Right atrium auricular region (tissue), 2 donors: ENCODE results near the gene RPA3. TPM values are rescaled to one million over a fixed set of nuclear protein-coding genes. Genes with fewer than 3 reads are reported as not detected.
A peak's percentile ranks its signal among the peaks of the same experiment; 100 is the strongest.

Experiments used
- DNase-seq: peaks from one replicate; pipeline ENCODE4 v3.0.0-alpha.2; 2019; ENCODE audit warnings: low spot score
- H3K27ac ChIP-seq, 2 donors: fragments of 200-600 bp; sonication (generic); 1 replicate in 1 of 2; 2 replicates in 1 of 2; pipeline ENCODE4 v1.5.1; 2016 to 2019
- H3K27me3 ChIP-seq, 2 donors: fragments of 200-600 bp; sonication (generic); one replicate each; pipeline versions ENCODE4 v1.5.1 to v1.6.0; 2017 to 2019
- H3K36me3 ChIP-seq: fragments of 200-600 bp; sonication (generic); one replicate; pipeline ENCODE4 v1.5.1; 2016
- H3K4me1 ChIP-seq, 2 donors: fragments of 200-600 bp; sonication (generic); one replicate each; pipeline versions ENCODE4 v1.5.1 to v1.6.0; 2017 to 2019
- H3K4me3 ChIP-seq, 2 donors: fragments of 200-600 bp; sonication (generic); 1 replicate in 1 of 2; 2 replicates in 1 of 2; pipeline ENCODE4 v1.5.1; 2017 to 2019; ENCODE audit warnings: mild to moderate bottlenecking in 1 of 2, moderate library complexity in 1 of 2
- H3K9me3 ChIP-seq, 2 donors: fragments of 200-600 bp; sonication (generic); one replicate each; pipeline ENCODE4 v1.5.1; 2019
- total RNA-seq, 2 donors: library from RNA; depleted of rRNA; stranded (reverse); fragments of >200 nt; gene quantifications; one replicate each; pipeline ENCODE4 v1.1.0, GENCODE V29; 2016
- TF ChIP-seq, protein P1 (sequence below), 2 donors: fragments of 200-600 bp; sonication (generic); IDR thresholded peaks; one replicate each; pipeline ENCODE4 v1.5.1; 2019; ENCODE audit warnings: antibody characterized with exemption in 2 of 2

RPA3 gene
- total RNA-seq, 2 donors from 2014 or later, result 15.6 to 18.0 TPM

DNA sequence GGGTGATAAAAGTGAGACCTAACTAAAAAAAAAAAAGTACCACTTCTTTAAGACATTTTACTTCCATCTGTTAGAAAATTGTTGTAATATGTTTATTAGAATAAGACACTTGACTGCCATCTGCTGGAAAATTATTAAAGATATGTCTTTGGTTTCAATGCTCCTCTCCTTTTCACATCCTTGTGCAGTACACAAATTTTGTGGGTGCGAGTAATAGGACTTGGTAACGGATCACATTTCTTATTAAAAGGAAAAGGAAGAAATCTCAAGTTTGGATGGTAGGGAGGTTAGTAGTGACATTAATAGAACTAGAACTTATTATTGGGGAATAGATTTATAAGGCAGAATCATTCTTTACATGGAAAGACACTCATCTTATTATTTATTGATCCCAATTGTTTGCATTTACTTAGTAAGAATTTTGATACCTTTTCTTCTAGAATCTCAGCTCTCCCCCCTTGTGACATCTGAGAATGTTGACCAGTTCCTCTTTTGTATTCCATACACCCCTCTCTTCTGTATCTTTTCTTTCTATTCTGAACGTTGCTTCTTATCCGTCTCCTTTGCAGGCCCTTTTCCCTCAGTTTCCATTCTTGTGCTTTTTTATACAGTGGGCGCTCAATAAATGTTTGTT is 43.0 kb upstream of the RPA3 start:
- DNase-seq, result no peak
- Histone ChIP-seq H3K9me3 (no peaks in the 10 kb centered on the region), H3K27me3 (no peaks in the 10 kb centered on the region), H3K27ac (peak overlapping the region; percentile 18 to 59), H3K4me1 (peaks cover 0 to 12% of the 10 kb centered on the region in 2 donors), H3K4me3 (peak overlapping the region in 1 of 2 donors; percentile 40), H3K36me3 (no peaks in the 10 kb centered on the region)
- TF ChIP-seq, protein P1, sequence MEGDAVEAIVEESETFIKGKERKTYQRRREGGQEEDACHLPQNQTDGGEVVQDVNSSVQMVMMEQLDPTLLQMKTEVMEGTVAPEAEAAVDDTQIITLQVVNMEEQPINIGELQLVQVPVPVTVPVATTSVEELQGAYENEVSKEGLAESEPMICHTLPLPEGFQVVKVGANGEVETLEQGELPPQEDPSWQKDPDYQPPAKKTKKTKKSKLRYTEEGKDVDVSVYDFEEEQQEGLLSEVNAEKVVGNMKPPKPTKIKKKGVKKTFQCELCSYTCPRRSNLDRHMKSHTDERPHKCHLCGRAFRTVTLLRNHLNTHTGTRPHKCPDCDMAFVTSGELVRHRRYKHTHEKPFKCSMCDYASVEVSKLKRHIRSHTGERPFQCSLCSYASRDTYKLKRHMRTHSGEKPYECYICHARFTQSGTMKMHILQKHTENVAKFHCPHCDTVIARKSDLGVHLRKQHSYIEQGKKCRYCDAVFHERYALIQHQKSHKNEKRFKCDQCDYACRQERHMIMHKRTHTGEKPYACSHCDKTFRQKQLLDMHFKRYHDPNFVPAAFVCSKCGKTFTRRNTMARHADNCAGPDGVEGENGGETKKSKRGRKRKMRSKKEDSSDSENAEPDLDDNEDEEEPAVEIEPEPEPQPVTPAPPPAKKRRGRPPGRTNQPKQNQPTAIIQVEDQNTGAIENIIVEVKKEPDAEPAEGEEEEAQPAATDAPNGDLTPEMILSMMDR (IDR thresholded peaks at IDR 0.05), result peak in 1 of 2 donors; percentile 65

DNA sequence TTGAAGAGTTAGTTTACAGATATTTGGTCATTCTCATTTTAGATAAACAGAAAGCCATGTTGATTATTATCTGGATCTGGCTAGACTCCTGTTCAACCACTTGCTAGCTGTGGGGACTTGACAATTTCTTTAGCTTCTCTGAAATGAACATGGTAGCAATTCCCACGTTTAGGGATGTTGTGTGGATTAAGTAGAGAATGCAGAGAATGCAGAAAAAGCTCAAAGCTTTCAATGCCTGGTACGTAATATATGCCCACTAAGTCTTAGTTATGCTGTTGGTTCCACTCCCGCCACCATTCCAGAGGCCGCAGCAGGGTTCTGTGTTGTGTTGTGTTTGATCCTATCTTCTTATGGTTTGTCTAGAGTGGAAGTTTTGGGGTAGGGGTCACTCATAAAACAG is 39.2 kb upstream of the RPA3 start:
- H3K9me3 ChIP-seq, result no peaks in the 10 kb centered on the region
- H3K27me3 ChIP-seq, result no peaks in the 10 kb centered on the region
- H3K27ac ChIP-seq, result no peak overlapping the region
- DNase-seq, result no peak
- no peaks in the 10 kb centered on the region for H3K36me3 ChIP-seq
- TF ChIP-seq, protein P1 (IDR thresholded peaks at IDR 0.05), result no peak
- peaks cover 0 to under 1% of the 10 kb centered on the region in 2 donors for H3K4me1 ChIP-seq
- no peak overlapping the region for H3K4me3 ChIP-seq

DNA sequence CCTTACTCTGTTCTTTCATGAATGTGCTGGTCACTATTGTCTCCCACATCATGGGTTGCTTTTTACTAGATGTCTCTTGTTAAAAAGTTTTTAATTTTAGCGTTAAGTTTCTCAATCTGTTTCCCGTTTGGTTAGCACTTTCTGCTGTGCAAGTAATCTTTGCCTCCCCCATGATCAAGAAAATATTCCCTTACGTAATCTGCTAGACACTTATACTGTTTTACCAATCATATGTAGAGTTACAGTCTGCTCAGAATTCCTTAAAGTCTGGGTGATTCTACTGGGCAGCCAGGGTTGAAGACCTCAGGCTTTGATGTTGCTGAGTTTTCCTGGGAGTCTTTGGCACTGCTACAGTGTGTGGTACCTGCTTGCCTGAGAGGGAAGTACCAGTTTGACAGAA is 38.2 kb upstream of the RPA3 start:
- H3K27ac ChIP-seq, result no peak overlapping the region
- H3K9me3 ChIP-seq, result no peaks in the 10 kb centered on the region
- TF ChIP-seq, protein P1 (IDR thresholded peaks at IDR 0.05), result no peak
- peaks cover 0 to 1% of the 10 kb centered on the region in 2 donors for H3K4me1 ChIP-seq
- H3K4me3 ChIP-seq, result no peak overlapping the region
- H3K36me3 ChIP-seq, result no peaks in the 10 kb centered on the region
- DNase-seq, result no peak
- no peaks in the 10 kb centered on the region for H3K27me3 ChIP-seq

DNA sequence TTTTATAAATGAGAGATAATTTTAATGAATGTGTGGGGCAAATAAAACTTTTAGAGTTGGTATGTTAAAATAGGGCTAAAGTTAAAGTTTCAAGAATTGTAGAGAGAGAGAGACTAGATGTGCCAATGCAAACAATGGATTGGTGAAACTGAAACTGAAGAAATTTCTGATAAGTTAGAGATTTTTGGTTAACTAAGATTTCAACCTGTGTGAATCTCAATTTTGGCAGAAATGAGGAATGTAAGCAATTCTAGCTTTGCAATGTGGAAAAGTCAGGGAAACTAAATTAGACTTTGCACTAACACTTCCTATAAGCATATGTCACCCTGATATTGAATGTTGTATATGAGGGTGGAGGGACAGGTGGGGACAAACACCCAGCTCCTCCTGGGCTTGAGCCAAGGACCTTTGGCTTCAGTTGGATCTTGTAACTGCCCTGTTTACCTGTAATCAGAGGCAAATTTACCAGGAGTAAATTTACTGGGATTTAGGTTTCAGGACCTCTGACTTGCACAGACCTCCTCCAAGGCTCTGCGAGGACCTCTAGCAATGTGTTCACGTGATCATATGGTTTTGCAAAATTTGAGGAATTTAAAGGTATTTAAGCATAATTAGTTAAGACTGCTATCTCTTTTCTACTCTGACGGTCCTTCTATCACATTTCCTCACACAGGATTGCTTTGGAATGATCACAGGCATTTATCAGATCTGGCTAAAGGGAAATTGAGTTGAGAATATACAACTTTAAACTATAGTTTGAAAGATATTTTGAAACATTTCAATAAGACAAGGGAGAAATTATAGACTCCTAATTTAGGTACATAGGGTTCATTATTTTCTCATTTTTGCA is 33.1 kb upstream of the RPA3 start:
- Histone ChIP-seq H3K9me3 (no peaks in the 10 kb centered on the region), H3K4me1 (peaks cover 0 to 7% of the 10 kb centered on the region in 2 donors), H3K27ac (no peak overlapping the region), H3K36me3 (no peaks in the 10 kb centered on the region), H3K27me3 (no peaks in the 10 kb centered on the region), H3K4me3 (no peak overlapping the region)
- DNase-seq, result no peak
- TF ChIP-seq, protein P1 (IDR thresholded peaks at IDR 0.05), result no peak

DNA sequence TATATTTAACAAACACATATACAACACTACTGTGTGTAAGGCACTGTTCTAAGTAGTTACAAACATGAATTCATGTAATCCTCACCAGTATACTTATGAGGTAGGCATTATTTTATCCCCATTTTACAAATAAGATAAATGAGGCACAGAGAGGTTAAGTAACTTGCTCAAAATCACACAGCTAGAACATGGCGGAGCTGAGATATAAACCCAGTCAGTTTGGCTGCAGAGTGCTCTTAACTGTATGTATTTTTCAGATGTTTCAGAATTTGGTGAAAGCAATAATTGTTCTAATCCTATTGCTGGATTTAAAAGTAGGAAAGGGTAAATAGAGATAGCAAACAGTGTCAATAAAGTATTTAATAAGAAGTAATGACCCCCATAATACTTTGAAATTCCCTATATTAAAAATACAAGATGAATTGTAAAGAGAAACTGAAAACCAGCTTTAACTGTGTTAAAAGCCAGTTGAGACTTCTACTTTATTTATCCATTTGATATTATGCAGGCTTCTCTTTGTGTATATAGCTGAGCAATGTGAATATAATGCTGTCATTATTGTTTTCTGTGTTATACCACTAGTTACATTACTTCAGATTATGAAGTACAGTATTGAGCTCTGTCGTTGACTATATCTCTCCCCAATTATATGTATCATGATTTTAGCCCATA is 32.3 kb upstream of the RPA3 start:
- H3K4me3 ChIP-seq, result no peak overlapping the region
- TF ChIP-seq, protein P1 (IDR thresholded peaks at IDR 0.05), result no peak
- peaks cover 0 to 14% of the 10 kb centered on the region in 2 donors for H3K4me1 ChIP-seq
- no peak overlapping the region for H3K27ac ChIP-seq
- no peaks in the 10 kb centered on the region for H3K36me3 ChIP-seq
- no peak for DNase-seq
- no peaks in the 10 kb centered on the region for H3K9me3 ChIP-seq
- no peaks in the 10 kb centered on the region for H3K27me3 ChIP-seq
